Airway epithelial cell (primary cell): ENCODE measurements around the gene HAPLN1. TPM values are rescaled to one million over a fixed set of nuclear protein-coding genes. Genes with fewer than 3 reads are reported as not detected.

Experiments
- total RNA-seq: library from RNA; depleted of rRNA; stranded (reverse); fragments of >200 nt; gene quantifications from 2 replicates; pipeline ENCODE4 v1.2.3, GENCODE V29; 2015

The HAPLN1 gene
- total RNA-seq, result not detected in 2 replicates

DNA sequence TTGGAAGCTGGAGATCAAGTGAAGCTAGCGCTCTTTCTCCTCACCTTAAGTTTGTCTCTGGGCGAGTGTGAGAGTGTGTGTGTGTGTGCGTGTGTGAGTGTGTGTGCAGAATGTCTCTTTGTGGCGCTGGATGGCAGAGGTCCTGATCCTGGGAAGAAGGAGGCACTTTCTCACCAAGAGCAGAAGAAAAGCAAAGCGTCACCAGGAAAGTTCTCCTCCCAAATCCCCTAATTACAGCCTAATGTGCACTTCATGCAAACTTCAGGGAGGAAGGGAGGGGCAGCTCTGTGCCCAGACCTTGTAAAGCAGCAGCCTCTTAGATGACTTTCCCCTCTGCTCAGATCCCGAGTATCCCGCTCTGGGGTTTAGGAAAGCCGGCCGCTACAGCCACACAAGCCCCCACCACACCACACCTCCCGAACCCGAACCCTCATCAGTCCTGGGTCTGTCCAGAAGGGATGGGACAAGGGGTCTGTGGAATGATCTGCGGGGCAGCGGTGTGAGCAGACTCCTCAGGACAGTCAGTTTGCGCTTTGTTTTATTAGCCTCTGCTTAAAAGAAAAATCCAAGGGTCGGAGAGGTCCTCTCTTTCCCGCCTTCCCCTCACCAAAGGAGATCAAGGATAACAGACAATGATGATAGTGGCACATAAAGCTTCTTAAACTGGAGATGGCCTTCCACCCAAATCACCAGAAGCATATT, at the start of gene HAPLN1:
Gene HAPLN1, minus strand, starts transcription at position 20 of the 702 bp plus-strand sequence. CDS start 47,332 bp downstream, outside the sequence.

Other genes with a start within 250 kb of the HAPLN1 start
- gene VCAN, start 249.1 kb downstream of the HAPLN1 start, total RNA-seq, result 52.4 and 81.1 TPM in 2 replicates